ENCODE measurements around the gene FANCG.

GRCh38 chr9:35105126-35105525 is 25.4 kb upstream of the FANCG start:
- TF ChIP-seq CTCF (IDR thresholded peaks at IDR 0.05; ENCODE audit: poor library complexity) = no peak
- no peak for TF ChIP-seq EZH2 (IDR thresholded peaks at IDR 0.05; ENCODE audit: borderline replicate concordance)
